HepG2 (cell line): ENCODE measurements around the gene ASCL2. TPM values are rescaled to one million over a fixed set of nuclear protein-coding genes. Genes with fewer than 3 reads are reported as not detected.
A peak's percentile ranks its signal among the peaks of the same experiment; 100 is the strongest.

ENCODE experiments used
- ATF7 ChIP-seq, 2 experiments: fragments of 450-650 bp in 1 of 2; sonication (generic) in 1 of 2; formaldehyde crosslinking in 1 of 2; IDR thresholded peaks; 2 replicates each; pipeline versions ENCODE4 v1.4.0 to v1.6.1; 2016 to 2020; ENCODE audit warnings: antibody characterized with exemption in 1 of 2, mild to moderate bottlenecking in 1 of 2, missing genetic modification reagents in 1 of 2
- CHCHD3 ChIP-seq: sonication (generic); formaldehyde crosslinking; IDR thresholded peaks from 2 replicates; pipeline ENCODE4 v1.8.0; 2022; ENCODE audit warnings: mild to moderate bottlenecking, missing genetic modification reagents, moderate library complexity
- FOXJ3 ChIP-seq: sonication (generic); formaldehyde crosslinking; IDR thresholded peaks from 2 replicates; pipeline ENCODE4 v1.4.0; 2020; ENCODE audit warnings: missing genetic modification reagents, mild to moderate bottlenecking, borderline replicate concordance
- GABPA ChIP-seq, 2 experiments: IDR thresholded peaks; 2 replicates each; pipeline ENCODE4 v1.6.1; 2011 to 2016; ENCODE audit warnings: low read depth in 2 of 2, low read length in 1 of 2, missing biosample characterization in 1 of 2, missing genetic modification characterization in 1 of 2
- NFE2L1 ChIP-seq: sonication (generic); formaldehyde crosslinking; IDR thresholded peaks from 2 replicates; pipeline ENCODE4 v1.4.0; 2020; ENCODE audit warnings: missing genetic modification reagents, mild to moderate bottlenecking, borderline replicate concordance
- RFX1 ChIP-seq: fragments of 450-650 bp; IDR thresholded peaks from 2 replicates; pipeline ENCODE4 v1.6.1; 2017
- STAT6 ChIP-seq: sonication (generic); formaldehyde crosslinking; IDR thresholded peaks from 2 replicates; pipeline ENCODE4 v1.4.0; 2020; ENCODE audit warnings: missing genetic modification reagents, mild to moderate bottlenecking, borderline replicate concordance
- TARDBP ChIP-seq: sonication (generic); formaldehyde crosslinking; IDR thresholded peaks from 2 replicates; pipeline ENCODE4 v1.8.0; 2022; ENCODE audit warnings: mild to moderate bottlenecking, missing genetic modification reagents
- ZBTB3 ChIP-seq: sonication (generic); formaldehyde crosslinking; IDR thresholded peaks from 2 replicates; pipeline ENCODE4 v1.4.0; 2020; ENCODE audit warnings: low read depth, mild to moderate bottlenecking, moderate library complexity, missing genetic modification reagents, borderline replicate concordance
- ZFX ChIP-seq: sonication (generic); formaldehyde crosslinking; IDR thresholded peaks from 2 replicates; pipeline ENCODE4 v1.4.0; 2020; ENCODE audit warnings: mild to moderate bottlenecking, low read depth, missing genetic modification reagents, moderate library complexity
- ZKSCAN8 ChIP-seq: IDR thresholded peaks from 2 replicates; pipeline ENCODE4 v1.6.1; 2016; ENCODE audit warnings: borderline replicate concordance, missing genetic modification reagents, missing compliant biosample characterization
- ZNF44 ChIP-seq: sonication (generic); formaldehyde crosslinking; IDR thresholded peaks from 2 replicates; pipeline ENCODE4 v1.5.1; 2020; ENCODE audit warnings: mild to moderate bottlenecking, missing genetic modification reagents
- ZNF773 ChIP-seq: sonication (generic); formaldehyde crosslinking; IDR thresholded peaks from 2 replicates; pipeline ENCODE4 v1.4.0; 2020; ENCODE audit warnings: missing genetic modification reagents, borderline replicate concordance
- ZSCAN29 ChIP-seq: sonication (generic); formaldehyde crosslinking; conservative IDR thresholded peaks from 2 replicates; pipeline ENCODE4 v1.4.0; 2020; ENCODE audit warnings: mild to moderate bottlenecking, missing genetic modification reagents
- ZSCAN5A ChIP-seq: sonication (generic); formaldehyde crosslinking; IDR thresholded peaks from 2 replicates; pipeline ENCODE4 v1.8.0; 2022; ENCODE audit warnings: mild to moderate bottlenecking, missing genetic modification reagents, borderline replicate concordance
- ZZZ3 ChIP-seq: sonication (generic); formaldehyde crosslinking; IDR thresholded peaks from 2 replicates; pipeline ENCODE4 v1.4.0; 2020; ENCODE audit warnings: missing genetic modification reagents, mild to moderate bottlenecking, borderline replicate concordance
- polyA plus RNA-seq, 8 experiments: library from polyadenylated mRNA; depleted of rRNA in 3 of 8; stranded (reverse) in 7 of 8; unstranded in 1 of 8; fragments of >200 nt; fragmentation: Illumina TruSeq in 4 of 8; extraction: Trizol in 4 of 8; gene quantifications; 2 replicates each; pipeline versions ENCODE4 v1.2.1 to v1.2.3, GENCODE V29; 2011 to 2016; ENCODE audit warnings: low read depth in 4 of 8, missing spikeins in 1 of 8, mixed read lengths in 1 of 8; ENCODE audit not compliant: insufficient read depth in 1 of 8
- total RNA-seq, 5 experiments: library from RNA; depleted of rRNA; stranded (reverse); fragments of >200 nt; fragmentation: Illumina TruSeq; extraction: Trizol; gene quantifications; 2 replicates each; pipeline ENCODE4 v1.2.3, GENCODE V29; 2016; ENCODE audit warnings: low read depth in 1 of 5
- TF ChIP-seq, protein P1 (sequence below): sonication (generic); formaldehyde crosslinking; IDR thresholded peaks from 2 replicates; pipeline ENCODE4 v1.5.0; 2020; ENCODE audit warnings: mild to moderate bottlenecking, missing genetic modification reagents, moderate library complexity
- TF ChIP-seq, protein P2 (sequence below): sonication (generic); formaldehyde crosslinking; conservative IDR thresholded peaks from 2 replicates; pipeline ENCODE4 v1.8.1; 2023; ENCODE audit warnings: missing genetic modification reagents
- TF ChIP-seq, protein P3 (sequence below): IDR thresholded peaks from 2 replicates; pipeline ENCODE4 v1.6.1; 2016; ENCODE audit warnings: low read depth, control low read depth

ASCL2 gene
- total and polyA plus RNA-seq, 2 of the 13 experiments (the other 11 are each of a cell fraction or from before 2014, with no cell fraction given) = 0.07 TPM; not detected in 1

DNA sequence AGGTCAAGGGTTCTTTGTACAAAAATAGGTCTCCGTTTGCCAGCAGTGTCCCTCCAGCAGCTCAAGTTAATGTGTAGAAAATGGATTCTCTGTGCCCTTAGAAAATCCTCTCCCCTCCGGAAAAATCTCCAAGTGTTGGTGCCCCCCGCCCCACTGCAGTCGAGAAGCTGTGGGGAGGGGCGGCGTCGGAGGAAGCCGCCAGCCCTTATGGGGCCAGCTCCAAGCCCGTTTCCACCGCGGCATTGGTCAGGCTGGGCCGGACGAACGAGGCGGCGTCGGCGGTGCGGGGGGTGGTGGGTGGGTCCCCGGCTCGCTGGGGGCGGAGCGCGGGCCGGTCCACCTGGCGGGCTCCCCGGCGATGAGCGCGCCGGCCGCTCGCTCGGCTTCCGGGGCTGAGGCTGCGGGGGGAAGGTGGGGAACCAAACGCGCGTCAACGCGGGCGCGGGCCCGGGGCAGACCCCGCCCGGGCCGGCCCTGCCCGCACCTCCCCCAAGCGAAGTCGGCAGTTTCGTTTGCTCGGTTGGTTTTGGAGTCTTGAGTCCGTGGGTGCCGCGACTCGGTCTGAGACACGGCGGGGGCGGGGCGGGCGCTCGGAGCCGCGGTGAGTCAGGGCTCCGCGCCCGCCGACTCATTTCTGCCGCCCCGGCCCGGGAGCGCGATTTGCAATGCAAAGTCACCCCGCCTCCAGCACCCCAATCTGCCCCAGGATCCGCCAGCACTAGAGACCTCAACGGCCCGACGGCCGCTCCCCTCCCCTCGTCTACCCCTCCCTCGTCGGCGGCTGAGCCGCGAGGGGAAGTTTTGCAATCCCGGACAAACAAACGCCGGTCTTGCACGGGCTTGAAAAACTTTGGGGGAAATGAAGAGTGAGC lies 1.4 kb downstream of the ASCL2 start (continued):
- TF ChIP-seq ZSCAN5A (CRISPR knock-in tag) (no peak), ZBTB3 (no peak), FOXJ3 (CRISPR knock-in tag) (no peak), ZSCAN29 (CRISPR knock-in tag) (no peak), ZNF44 (CRISPR knock-in tag) (no peak), RFX1 (no peak), STAT6 (CRISPR knock-in tag) (no peak), CHCHD3 (CRISPR knock-in tag) (no peak), GABPA (IDR thresholded peaks at IDR 0.05; ENCODE audit: low read depth, low read length) (peak; percentile 22; the same call in 1 of the 2 replicates), GABPA (CRISPR knock-in tag; IDR thresholded peaks at IDR 0.05; ENCODE audit: low read depth) (no peak), NFE2L1 (no peak), ZNF773 (no peak), ZZZ3 (CRISPR knock-in tag) (no peak), ZFX (0 out of 2 replicates have a peak, but pooled peaks have one; percentile 34), ATF7 (IDR thresholded peaks at IDR 0.05) (no peak), ATF7 (CRISPR knock-in tag; IDR thresholded peaks at IDR 0.05) (no peak), ZKSCAN8 (CRISPR knock-in tag) (no peak; the same call in 1 of the 2 replicates), TARDBP (0 out of 2 replicates have a peak, but pooled peaks have one; percentile 24)
- TF ChIP-seq, protein P1, sequence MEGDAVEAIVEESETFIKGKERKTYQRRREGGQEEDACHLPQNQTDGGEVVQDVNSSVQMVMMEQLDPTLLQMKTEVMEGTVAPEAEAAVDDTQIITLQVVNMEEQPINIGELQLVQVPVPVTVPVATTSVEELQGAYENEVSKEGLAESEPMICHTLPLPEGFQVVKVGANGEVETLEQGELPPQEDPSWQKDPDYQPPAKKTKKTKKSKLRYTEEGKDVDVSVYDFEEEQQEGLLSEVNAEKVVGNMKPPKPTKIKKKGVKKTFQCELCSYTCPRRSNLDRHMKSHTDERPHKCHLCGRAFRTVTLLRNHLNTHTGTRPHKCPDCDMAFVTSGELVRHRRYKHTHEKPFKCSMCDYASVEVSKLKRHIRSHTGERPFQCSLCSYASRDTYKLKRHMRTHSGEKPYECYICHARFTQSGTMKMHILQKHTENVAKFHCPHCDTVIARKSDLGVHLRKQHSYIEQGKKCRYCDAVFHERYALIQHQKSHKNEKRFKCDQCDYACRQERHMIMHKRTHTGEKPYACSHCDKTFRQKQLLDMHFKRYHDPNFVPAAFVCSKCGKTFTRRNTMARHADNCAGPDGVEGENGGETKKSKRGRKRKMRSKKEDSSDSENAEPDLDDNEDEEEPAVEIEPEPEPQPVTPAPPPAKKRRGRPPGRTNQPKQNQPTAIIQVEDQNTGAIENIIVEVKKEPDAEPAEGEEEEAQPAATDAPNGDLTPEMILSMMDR = 0 out of 2 replicates have a peak, but pooled peaks have one; percentile 7
- TF ChIP-seq, protein P2, sequence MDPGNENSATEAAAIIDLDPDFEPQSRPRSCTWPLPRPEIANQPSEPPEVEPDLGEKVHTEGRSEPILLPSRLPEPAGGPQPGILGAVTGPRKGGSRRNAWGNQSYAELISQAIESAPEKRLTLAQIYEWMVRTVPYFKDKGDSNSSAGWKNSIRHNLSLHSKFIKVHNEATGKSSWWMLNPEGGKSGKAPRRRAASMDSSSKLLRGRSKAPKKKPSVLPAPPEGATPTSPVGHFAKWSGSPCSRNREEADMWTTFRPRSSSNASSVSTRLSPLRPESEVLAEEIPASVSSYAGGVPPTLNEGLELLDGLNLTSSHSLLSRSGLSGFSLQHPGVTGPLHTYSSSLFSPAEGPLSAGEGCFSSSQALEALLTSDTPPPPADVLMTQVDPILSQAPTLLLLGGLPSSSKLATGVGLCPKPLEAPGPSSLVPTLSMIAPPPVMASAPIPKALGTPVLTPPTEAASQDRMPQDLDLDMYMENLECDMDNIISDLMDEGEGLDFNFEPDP (CRISPR knock-in tag) = no peak
- TF ChIP-seq, protein P3, sequence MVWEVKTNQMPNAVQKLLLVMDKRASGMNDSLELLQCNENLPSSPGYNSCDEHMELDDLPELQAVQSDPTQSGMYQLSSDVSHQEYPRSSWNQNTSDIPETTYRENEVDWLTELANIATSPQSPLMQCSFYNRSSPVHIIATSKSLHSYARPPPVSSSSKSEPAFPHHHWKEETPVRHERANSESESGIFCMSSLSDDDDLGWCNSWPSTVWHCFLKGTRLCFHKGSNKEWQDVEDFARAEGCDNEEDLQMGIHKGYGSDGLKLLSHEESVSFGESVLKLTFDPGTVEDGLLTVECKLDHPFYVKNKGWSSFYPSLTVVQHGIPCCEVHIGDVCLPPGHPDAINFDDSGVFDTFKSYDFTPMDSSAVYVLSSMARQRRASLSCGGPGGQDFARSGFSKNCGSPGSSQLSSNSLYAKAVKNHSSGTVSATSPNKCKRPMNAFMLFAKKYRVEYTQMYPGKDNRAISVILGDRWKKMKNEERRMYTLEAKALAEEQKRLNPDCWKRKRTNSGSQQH (CRISPR knock-in tag) = no peak
